ENCODE results near the gene VTI1A.

Gene VTI1A

DNA sequence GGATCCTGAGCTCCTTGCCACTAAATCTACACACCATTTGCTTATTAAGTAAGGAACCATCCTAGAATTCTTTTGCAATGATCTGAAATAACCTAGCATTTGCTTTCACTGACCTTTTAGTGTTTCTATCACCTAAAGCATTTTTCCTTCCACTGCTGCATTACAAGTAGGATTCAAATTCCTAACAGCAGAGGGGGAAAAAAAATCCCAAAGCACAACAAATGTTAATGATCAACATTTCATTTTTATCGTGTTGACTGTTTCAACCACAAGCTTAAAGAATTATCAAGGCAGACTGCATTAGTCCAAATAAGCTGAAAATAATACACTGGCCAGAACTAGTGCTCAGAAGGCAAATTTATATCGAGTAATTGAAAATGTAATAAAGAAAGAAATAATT lies 328.4 kb downstream of the VTI1A start:
- DNase-seq (ENCODE audit: low spot score) (no peak), FAIRE-seq (peak; percentile 59)

GRCh38 chr10:112775892-112776674 lies 329.1 kb downstream of the VTI1A start:
- FAIRE-seq: no peak
- no peak for DNase-seq (ENCODE audit: low spot score)

DNA sequence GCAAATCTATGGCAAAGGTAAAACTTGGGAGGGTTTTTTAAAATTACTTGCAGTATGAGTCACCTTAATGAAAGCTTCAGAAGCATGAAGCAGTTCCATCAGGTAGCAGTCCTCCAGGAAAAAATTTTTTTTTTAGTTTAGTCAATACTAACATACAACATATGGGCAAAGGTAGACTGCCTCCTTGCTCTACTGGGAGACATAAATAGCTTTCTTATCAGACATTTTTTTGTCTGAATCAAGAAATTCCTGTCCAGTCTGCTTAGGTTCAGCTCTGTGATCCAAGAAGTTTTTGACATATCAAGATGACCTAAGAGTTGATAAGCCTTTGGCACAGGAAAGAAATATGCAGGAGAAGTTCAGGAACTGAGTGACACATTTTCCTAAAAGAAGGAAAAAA lies 331.6 kb downstream of the VTI1A start:
- DNase-seq (ENCODE audit: low spot score) (peak; percentile 22), FAIRE-seq (peak; percentile 46)

GRCh38 chr10:112779025-112779770 lies 332.2 kb downstream of the VTI1A start:
- no peak for FAIRE-seq
- DNase-seq (ENCODE audit: low spot score): no peak

- FAIRE-seq (no peak), DNase-seq (ENCODE audit: low spot score) (no peak)
Measured at GRCh38 chr10:112782200-112782907, 335.3 kb downstream of the VTI1A start.

DNA sequence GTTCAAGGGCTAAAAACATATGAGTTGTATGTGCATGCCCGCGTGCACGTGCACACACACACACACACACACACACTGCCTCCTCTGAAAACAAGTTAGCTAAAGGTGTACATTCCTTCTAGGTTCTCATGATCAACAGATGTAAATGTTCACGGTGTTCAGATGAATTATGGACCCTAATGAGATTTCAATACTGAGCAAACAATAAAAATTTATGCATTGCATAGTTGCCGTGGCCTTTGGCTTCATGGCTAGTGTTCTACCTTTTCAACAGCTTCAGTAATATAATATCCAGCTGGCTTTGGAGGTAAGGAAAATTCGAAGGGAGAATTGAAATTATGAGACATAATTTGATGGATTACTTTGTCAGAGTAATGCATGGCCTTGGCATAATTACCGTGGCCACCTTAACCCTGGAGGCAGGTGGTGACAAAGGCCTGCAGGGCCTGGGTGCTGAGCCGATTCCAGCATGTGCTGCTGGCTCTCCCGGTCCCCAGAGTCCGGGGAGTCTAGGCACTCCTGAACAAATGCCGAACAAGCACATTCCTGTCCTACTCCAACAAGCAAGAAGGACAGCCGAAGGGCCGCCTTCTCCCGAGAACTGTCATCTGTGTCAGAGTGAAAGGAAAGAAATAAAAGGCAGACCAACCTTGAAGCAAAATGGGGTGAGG lies 336.5 kb downstream of the VTI1A start:
- no peak for DNase-seq (ENCODE audit: low spot score)

GRCh38 chr10:112784022-112784461 lies 337.0 kb downstream of the VTI1A start:
- DNase-seq (ENCODE audit: low spot score): no peak
- no peak for FAIRE-seq

More for the DNA sequence above, 336.5 kb downstream of the VTI1A start:
- FAIRE-seq: no peak

DNA sequence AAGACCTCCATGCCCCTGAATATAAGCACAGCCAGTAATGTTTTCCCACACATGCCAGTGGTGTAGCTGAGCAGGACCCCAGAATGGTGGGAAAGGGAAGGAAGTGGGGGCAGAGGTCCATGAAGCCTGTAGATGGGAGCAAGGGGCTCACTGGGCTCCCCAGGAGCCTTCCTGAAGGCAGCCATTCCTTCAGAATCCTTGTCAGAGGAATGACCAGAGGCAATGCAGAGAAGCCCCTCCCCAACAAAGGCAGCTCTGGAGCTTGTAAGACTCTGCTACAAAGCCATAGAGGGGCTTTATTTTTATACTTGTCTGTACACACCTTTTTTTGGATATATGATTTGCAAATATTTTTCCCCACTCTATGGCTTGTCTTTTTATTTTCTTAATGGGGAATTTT lies 338.1 kb downstream of the VTI1A start:
- FAIRE-seq (no peak), DNase-seq (ENCODE audit: low spot score) (no peak)

DNA sequence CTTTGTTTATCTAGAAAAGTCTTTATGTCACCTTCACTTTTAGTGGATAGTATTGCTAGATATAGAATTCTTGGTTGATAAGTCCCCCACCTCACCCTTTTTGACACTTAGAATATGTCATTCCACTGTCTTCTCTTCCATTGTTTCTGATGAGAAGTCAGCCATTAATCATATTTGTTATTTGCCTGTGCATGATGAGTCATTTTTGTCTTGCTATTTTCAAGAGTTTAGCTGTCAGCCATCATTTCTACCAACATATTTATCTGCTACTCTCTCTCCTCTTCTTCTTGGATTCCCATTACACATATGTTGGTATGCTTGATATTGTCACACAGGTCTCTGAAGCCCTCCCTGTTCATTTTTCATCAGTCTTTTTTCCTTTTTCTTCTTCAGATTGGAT lies 342.2 kb downstream of the VTI1A start:
- no peak for FAIRE-seq
- DNase-seq (ENCODE audit: low spot score): no peak

DNA sequence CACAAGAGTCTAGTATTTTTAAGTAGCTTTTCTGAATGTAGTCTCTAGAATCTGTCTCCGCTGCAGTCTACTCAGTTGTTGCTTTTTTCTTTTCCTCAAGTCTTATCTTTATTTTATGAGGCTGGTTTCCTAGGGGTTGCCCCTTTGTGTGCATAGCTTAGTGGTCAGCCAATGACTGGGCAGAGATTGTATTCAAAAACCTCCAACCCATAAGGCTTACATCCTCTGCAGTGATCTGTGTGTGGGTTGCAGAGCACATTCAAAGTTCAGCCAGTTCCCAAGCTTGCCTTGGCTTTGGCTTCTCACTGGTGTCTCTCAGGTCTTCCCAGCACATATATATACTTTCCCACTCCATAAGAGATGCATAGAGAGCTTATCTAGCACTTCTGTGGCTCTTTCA lies 343.0 kb downstream of the VTI1A start:
- FAIRE-seq (no peak), DNase-seq (ENCODE audit: low spot score) (no peak)

GRCh38 chr10:112790921-112791320 lies 343.9 kb downstream of the VTI1A start:
- DNase-seq (ENCODE audit: low spot score) (no peak), FAIRE-seq (no peak)

GRCh38 chr10:112791447-112791846 lies 344.4 kb downstream of the VTI1A start:
- DNase-seq (ENCODE audit: low spot score) (no peak), FAIRE-seq (no peak)

- DNase-seq (ENCODE audit: low spot score): no peak
- FAIRE-seq: no peak
Measured at GRCh38 chr10:112792487-112793201, 345.6 kb downstream of the VTI1A start.

- DNase-seq (ENCODE audit: low spot score) (no peak), FAIRE-seq (no peak)
Measured at GRCh38 chr10:112793202-112793921, 346.3 kb downstream of the VTI1A start.

DNA sequence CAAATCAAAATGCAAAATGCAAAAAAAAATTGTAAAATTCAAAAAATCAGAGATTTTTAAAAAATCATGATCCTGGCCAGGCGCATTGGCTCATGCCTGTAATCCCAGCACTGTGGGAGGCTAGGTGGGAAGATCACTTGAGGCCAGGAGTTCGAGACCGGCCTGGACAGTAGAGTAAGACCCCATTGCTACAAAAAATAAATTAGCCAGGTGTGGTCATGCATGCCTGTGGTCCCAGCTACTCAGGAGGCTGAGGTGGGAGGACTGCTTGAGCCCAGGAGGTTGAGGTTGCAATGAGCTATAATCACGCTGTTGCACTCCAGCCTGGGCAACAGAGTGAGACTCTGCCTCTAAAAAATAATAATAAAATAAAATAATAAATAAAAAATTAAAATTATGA lies 347.2 kb downstream of the VTI1A start:
- FAIRE-seq: no peak

DNA sequence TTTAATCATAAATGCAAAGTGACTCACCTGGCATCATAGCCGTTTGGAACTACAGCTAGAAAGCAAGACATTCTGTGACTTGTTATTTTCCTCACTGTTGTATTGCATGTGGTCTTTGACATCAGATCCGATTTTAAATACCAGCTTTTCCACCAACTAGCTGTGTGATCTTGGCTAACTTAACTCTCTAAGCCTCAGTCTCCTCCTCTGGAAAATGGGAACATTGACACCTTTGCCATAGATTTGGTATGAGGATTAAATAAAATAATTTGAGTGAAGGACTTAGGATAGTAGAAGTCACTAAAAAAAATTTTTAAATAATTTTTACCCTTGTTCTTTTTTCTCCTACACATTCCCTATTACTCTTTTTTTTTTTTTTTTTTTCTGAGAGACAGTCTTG lies 348.1 kb downstream of the VTI1A start:
- no peak for FAIRE-seq
- no peak for DNase-seq (ENCODE audit: low spot score)

More for the DNA sequence above, 347.2 kb downstream of the VTI1A start:
- no peak for DNase-seq (ENCODE audit: low spot score)

DNA sequence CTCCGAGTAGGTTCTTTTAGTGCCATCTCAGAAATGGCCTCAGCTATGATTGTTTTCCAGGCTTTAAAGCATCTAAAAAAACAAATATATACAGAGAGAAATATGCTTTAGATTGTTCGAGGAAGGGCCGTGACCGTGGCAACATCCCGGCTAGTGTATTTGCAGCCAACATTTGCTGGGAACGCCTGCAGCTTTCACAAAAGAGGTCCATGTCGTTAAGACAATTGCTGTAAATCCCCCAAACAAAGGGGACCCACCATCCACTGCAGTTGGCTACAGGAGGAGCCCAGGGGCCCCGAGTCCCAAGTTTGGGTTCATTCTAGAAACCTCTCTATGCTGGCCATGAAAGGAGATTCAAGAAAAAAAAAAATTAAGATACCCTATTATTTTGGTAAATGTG lies 350.2 kb downstream of the VTI1A start:
- no peak for DNase-seq (ENCODE audit: low spot score)
- no peak for FAIRE-seq

DNA sequence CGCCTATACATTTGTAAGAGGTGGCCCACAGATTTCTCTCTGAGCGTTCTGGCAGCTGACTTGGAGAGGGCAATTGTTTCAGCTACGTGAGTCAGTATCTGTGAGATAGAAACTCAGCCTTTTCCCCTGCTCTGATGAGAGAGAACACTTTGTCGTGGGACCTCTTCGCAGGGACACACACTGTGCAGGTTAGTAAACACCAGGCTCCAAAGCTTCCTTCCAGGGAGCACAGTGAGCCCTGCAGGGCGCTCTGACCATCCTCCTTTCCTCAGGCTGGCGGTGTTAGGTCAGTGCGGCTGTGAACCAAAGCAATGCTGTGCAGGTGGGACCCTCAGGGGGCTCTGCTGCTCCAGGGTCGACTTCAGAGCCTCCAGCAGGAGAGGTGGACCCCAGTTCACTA lies 350.8 kb downstream of the VTI1A start:
- FAIRE-seq (no peak), DNase-seq (ENCODE audit: low spot score) (no peak)

GRCh38 chr10:112799038-112799437 lies 352.0 kb downstream of the VTI1A start:
- FAIRE-seq (no peak), DNase-seq (ENCODE audit: low spot score) (no peak)
